Measurements from ENCODE around the gene SPECC1L.
A peak's percentile ranks its signal among the peaks of the same experiment; 100 is the strongest.
"Not testable (repeated sequence)": the region's sequence is repeated elsewhere in the genome, so short reads cannot be mapped to it uniquely, and the experiment has no call there.

The SPECC1L gene

GRCh38 chr22:24231706-24232105 lies 38.9 kb upstream of the SPECC1L start:
- TF ChIP-seq, protein P1, sequence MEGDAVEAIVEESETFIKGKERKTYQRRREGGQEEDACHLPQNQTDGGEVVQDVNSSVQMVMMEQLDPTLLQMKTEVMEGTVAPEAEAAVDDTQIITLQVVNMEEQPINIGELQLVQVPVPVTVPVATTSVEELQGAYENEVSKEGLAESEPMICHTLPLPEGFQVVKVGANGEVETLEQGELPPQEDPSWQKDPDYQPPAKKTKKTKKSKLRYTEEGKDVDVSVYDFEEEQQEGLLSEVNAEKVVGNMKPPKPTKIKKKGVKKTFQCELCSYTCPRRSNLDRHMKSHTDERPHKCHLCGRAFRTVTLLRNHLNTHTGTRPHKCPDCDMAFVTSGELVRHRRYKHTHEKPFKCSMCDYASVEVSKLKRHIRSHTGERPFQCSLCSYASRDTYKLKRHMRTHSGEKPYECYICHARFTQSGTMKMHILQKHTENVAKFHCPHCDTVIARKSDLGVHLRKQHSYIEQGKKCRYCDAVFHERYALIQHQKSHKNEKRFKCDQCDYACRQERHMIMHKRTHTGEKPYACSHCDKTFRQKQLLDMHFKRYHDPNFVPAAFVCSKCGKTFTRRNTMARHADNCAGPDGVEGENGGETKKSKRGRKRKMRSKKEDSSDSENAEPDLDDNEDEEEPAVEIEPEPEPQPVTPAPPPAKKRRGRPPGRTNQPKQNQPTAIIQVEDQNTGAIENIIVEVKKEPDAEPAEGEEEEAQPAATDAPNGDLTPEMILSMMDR (IDR thresholded peaks at IDR 0.05; ENCODE audit: low read depth, low read length): no peak
- no peak for DNase-seq (ENCODE audit: low read depth in 2 of 2)
- H3K4me3 ChIP-seq (replicated peaks in 1 of 2; ENCODE audit: low read depth in 2 of 2, low read length in 2 of 2): no peak overlapping the region

DNA sequence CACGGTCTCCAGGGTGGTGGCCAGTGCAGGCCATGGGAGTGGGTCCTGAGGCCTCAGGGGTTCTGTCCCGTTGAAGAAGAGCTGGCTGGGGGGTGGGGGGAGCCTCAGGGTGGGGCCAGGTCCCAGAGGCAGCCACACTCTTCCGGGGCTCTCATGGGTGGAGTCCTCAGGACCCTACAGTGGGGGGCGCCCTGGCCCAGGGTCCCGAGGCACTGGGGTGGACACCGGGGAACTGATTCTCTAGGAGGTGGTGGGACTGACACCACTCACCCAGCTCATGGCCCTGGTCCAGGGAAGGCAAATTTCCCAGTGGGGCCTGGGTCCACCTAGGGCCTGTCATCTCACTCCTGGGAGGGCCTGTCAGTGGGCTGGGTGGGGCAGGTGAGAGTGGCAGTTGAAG lies 38.5 kb upstream of the SPECC1L start:
- no peak overlapping the region for H3K4me3 ChIP-seq (replicated peaks in 1 of 2; ENCODE audit: low read depth in 2 of 2, low read length in 2 of 2)
- TF ChIP-seq, protein P1 (IDR thresholded peaks at IDR 0.05; ENCODE audit: low read depth, low read length): no peak
- no peak for DNase-seq (ENCODE audit: low read depth in 2 of 2)

GRCh38 chr22:24232725-24233124 lies 37.9 kb upstream of the SPECC1L start:
- DNase-seq (ENCODE audit: low read depth in 2 of 2): no peak
- no peak overlapping the region for H3K4me3 ChIP-seq (replicated peaks in 1 of 2; ENCODE audit: low read depth in 2 of 2, low read length in 2 of 2)
- TF ChIP-seq, protein P1 (IDR thresholded peaks at IDR 0.05; ENCODE audit: low read depth, low read length): no peak

GRCh38 chr22:24233235-24233634 lies 37.4 kb upstream of the SPECC1L start:
- H3K4me3 ChIP-seq (replicated peaks in 1 of 2; ENCODE audit: low read depth in 2 of 2, low read length in 2 of 2): no peak overlapping the region
- TF ChIP-seq, protein P1 (IDR thresholded peaks at IDR 0.05; ENCODE audit: low read depth, low read length): no peak
- no peak for DNase-seq (ENCODE audit: low read depth in 2 of 2)

DNA sequence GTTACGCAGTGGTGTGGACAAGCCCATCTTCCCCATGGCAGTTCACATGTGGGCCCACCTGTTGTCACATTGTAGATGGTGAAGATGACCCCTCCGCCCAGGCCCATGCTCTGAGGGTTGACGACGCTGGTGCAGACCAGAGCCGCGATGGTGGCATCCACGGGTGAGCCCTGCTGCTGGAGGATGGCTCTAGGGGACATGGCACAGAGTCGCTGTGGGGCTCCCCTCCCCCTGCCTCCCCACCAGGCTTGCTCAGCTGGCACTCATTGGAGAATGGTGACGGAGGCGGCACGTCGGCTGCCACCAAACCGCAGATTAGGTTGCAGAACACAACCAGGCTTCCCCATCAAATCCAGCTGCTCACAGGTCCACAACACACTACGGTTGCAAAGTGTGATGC lies 36.8 kb upstream of the SPECC1L start:
- H3K4me3 ChIP-seq (replicated peaks in 1 of 2; ENCODE audit: low read depth in 2 of 2, low read length in 2 of 2): no peak overlapping the region
- DNase-seq (ENCODE audit: low read depth in 2 of 2): no peak
- TF ChIP-seq, protein P1 (IDR thresholded peaks at IDR 0.05; ENCODE audit: low read depth, low read length): no peak

- no peak overlapping the region for H3K4me3 ChIP-seq (replicated peaks in 1 of 2; ENCODE audit: low read depth in 2 of 2, low read length in 2 of 2)
- TF ChIP-seq, protein P1 (IDR thresholded peaks at IDR 0.05; ENCODE audit: low read depth, low read length): no peak
- no peak for DNase-seq (ENCODE audit: low read depth in 2 of 2)
These were observed 35.3 kb upstream of the SPECC1L start for GRCh38 chr22:24235315-24235714.

GRCh38 chr22:24236656-24237055 lies 34.0 kb upstream of the SPECC1L start:
- TF ChIP-seq, protein P1 (IDR thresholded peaks at IDR 0.05; ENCODE audit: low read depth, low read length): no peak
- H3K4me3 ChIP-seq (replicated peaks in 1 of 2; ENCODE audit: low read depth in 2 of 2, low read length in 2 of 2): no peak overlapping the region
- DNase-seq (ENCODE audit: low read depth in 2 of 2): no peak

DNA sequence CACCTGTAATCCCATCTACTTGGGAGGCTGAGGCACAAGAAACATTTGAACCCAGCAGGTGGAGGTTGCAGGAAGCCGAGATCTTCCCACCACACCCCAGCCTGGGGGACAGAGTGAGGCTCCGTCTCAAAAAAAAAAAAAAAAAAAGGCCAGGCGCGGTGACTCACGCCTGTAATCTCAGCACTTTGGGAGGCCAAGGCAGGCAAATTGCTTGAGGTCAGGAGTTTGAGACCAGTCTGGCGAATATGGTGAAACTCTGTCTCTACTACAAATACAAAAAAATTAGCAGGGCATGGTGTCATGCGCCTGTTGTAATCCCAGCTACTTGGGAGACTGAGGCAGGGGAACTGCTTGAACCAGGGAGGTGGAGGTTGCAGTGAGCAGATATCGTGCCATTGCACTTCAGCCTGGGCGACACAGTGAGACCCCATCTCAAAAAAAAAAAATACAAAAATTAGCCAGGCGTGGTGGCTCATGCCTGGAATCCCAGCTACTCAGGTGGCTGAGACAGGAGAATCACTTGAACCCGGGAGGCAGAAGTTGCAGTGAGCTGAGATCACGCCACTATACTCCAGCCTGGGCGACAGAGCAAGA lies 32.4 kb upstream of the SPECC1L start:
- peak; percentile 45 to 72 for DNase-seq (ENCODE audit: low read depth in 2 of 2)
- not testable (repeated sequence) for H3K4me3 ChIP-seq (replicated peaks in 1 of 2; ENCODE audit: low read depth in 2 of 2, low read length in 2 of 2)

Measured in cardiac fibroblast (primary cell).